A549 treated with CpdA at 1 μM for 4 hours (cell line): ENCODE data around the gene ITLN2. TPM values are rescaled to one million over a fixed set of nuclear protein-coding genes. Genes with fewer than 3 reads are reported as not detected.

ENCODE experiments used
- total RNA-seq: library from RNA; stranded (reverse); fragments of 200-300 nt; extraction: Qiagen RNA extraction; gene quantifications from 5 replicates; pipeline ENCODE4 v1.2.3, GENCODE V29; 2022; ENCODE audit warnings: low read depth

The ITLN2 gene
- total RNA-seq: 0.16 TPM in 1 of 5 replicates, not detected in the others

GRCh38 chr1:160954158-160955104, at the start of gene ITLN2:
TSS of gene ITLN2 (minus strand) at chr1:160954809. CDS start at chr1:160954741, 68 bp downstream.

Other genes starting within 250 kb of the ITLN2 start
- not detected in 5 replicates for gene CD48, start 243.0 kb downstream of the ITLN2 start, total RNA-seq
- gene SLAMF7, start 215.6 kb downstream of the ITLN2 start, total RNA-seq: 1.8 to 4.2 TPM (median 2.6 TPM) in 5 replicates
- 0.08 to 0.18 TPM (median 0.14 TPM) in 4 of 5 replicates, not detected in the other for gene LY9, start 158.6 kb downstream of the ITLN2 start, total RNA-seq
- 0.03 TPM in 1 of 5 replicates, not detected in the others for gene CD244, start 91.9 kb downstream of the ITLN2 start, total RNA-seq
- not detected in 5 replicates for gene ITLN1, start 69.6 kb downstream of the ITLN2 start, total RNA-seq
- 42.3 to 56.2 TPM (median 52.6 TPM) in 5 replicates for gene F11R, start 66.3 kb upstream of the ITLN2 start, total RNA-seq
- 0.25 to 0.52 TPM (median 0.40 TPM) in 4 of 5 replicates, not detected in the other for gene TSTD1, start 84.2 kb upstream of the ITLN2 start, total RNA-seq
- 51.2 to 62.5 TPM (median 55.3 TPM) in 5 replicates for gene USF1, start 91.2 kb upstream of the ITLN2 start, total RNA-seq
- gene ARHGAP30, start 115.1 kb upstream of the ITLN2 start, total RNA-seq: 0.05 to 0.19 TPM (median 0.11 TPM) in 4 of 5 replicates, not detected in the other
- 1.2 to 2.2 TPM (median 1.3 TPM) in 5 replicates for gene NECTIN4, start 134.7 kb upstream of the ITLN2 start, total RNA-seq
- 0.76 to 2.3 TPM (median 1.9 TPM) in 5 replicates for gene KLHDC9, start 143.6 kb upstream of the ITLN2 start, total RNA-seq
- 121 to 142 TPM (median 125 TPM) in 5 replicates for gene PFDN2, start 163.2 kb upstream of the ITLN2 start, total RNA-seq
- gene NIT1, start 163.3 kb upstream of the ITLN2 start, total RNA-seq: 29.0 to 36.5 TPM (median 33.2 TPM) in 5 replicates
- 23.0 to 33.3 TPM (median 32.4 TPM) in 5 replicates for gene DEDD, start 177.9 kb upstream of the ITLN2 start, total RNA-seq
- gene UFC1, start 199.2 kb upstream of the ITLN2 start, total RNA-seq: 92.8 to 141 TPM (median 93.5 TPM) in 5 replicates
- gene USP21, start 204.7 kb upstream of the ITLN2 start, total RNA-seq: 18.2 to 26.4 TPM (median 23.5 TPM) in 5 replicates
- 12.9 to 16.4 TPM (median 14.2 TPM) in 5 replicates for gene PPOX, start 211.6 kb upstream of the ITLN2 start, total RNA-seq
- 25.3 to 32.6 TPM (median 30.6 TPM) in 5 replicates for gene B4GALT3, start 222.7 kb upstream of the ITLN2 start, total RNA-seq
- gene ADAMTS4, start 244.2 kb upstream of the ITLN2 start, total RNA-seq: 0.01 TPM in 1 of 5 replicates, not detected in the others
- gene NDUFS2, start 247.6 kb upstream of the ITLN2 start, total RNA-seq: 79.3 to 107 TPM (median 81.5 TPM) in 5 replicates